OCI-M1 (cell line): ENCODE data around the gene RASGEF1C.

ENCODE experiments used
- DNase-seq: peaks from one replicate; lab custom pipeline; 2025; lab: John Stamatoyannopoulos, UW

Gene RASGEF1C

GRCh38 chr5:180179442-180180420 is 29.3 kb downstream of the RASGEF1C start:
- DNase-seq, result no peak

GRCh38 chr5:180178531-180179441 is 30.2 kb downstream of the RASGEF1C start:
- DNase-seq, result no peak

GRCh38 chr5:180176191-180176590 is 32.8 kb downstream of the RASGEF1C start:
- no peak for DNase-seq

GRCh38 chr5:180175015-180175431 is 34.0 kb downstream of the RASGEF1C start:
- DNase-seq, result no peak

- no peak for DNase-seq
Measured at GRCh38 chr5:180174587-180174972, 34.4 kb downstream of the RASGEF1C start.

- no peak for DNase-seq
Measured at GRCh38 chr5:180173875-180174586, 35.0 kb downstream of the RASGEF1C start.

GRCh38 chr5:180173198-180173544 is 35.8 kb downstream of the RASGEF1C start:
- DNase-seq, result no peak

- peak; percentile 9 for DNase-seq
Measured at GRCh38 chr5:180172447-180173197, 36.4 kb downstream of the RASGEF1C start.

GRCh38 chr5:180171568-180172094 is 37.4 kb downstream of the RASGEF1C start:
- no peak for DNase-seq

- DNase-seq, result no peak
Measured at GRCh38 chr5:180170810-180171567, 38.0 kb downstream of the RASGEF1C start.

- DNase-seq, result no peak
Measured at GRCh38 chr5:180170106-180170809, 38.8 kb downstream of the RASGEF1C start.

- no peak for DNase-seq
Measured at GRCh38 chr5:180169248-180170105, 39.5 kb downstream of the RASGEF1C start.

GRCh38 chr5:180168758-180169157 is 40.3 kb downstream of the RASGEF1C start:
- DNase-seq, result no peak

- DNase-seq, result no peak
Measured at GRCh38 chr5:180166176-180166575, 42.8 kb downstream of the RASGEF1C start.

GRCh38 chr5:180162304-180162661 is 46.7 kb downstream of the RASGEF1C start:
- DNase-seq, result no peak

- no peak for DNase-seq
Measured at GRCh38 chr5:180161420-180162303, 47.3 kb downstream of the RASGEF1C start.

GRCh38 chr5:180160789-180161188 is 48.2 kb downstream of the RASGEF1C start:
- no peak for DNase-seq

GRCh38 chr5:180160215-180160614 is 48.8 kb downstream of the RASGEF1C start:
- no peak for DNase-seq
